Measurements from ENCODE around the gene ESRRB.
"Not testable (repeated sequence)": the region's sequence is repeated elsewhere in the genome, so short reads cannot be mapped to it uniquely, and the experiment has no call there.

The ESRRB gene

DNA sequence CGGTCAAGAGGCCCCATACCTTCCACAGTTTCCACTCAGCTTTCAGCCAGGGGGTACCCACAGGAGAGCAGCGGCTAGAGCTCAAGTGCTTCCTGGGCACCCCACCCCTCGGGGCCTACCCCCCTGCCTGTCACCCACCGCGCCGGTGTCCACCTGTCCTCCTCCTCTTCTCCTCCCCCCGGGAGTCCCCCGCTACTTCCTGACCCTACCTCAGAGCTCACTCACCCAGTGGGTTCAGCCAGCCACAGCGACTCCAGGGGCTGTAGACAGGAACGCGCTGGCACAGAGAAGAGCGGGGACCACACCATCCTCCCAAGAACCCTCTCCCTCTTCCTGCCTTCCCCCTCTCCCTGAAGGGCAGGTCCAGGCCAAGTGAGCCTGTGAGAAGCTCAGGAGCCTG lies 123.0 kb downstream of the ESRRB start:
- no peak for DNase-seq

DNA sequence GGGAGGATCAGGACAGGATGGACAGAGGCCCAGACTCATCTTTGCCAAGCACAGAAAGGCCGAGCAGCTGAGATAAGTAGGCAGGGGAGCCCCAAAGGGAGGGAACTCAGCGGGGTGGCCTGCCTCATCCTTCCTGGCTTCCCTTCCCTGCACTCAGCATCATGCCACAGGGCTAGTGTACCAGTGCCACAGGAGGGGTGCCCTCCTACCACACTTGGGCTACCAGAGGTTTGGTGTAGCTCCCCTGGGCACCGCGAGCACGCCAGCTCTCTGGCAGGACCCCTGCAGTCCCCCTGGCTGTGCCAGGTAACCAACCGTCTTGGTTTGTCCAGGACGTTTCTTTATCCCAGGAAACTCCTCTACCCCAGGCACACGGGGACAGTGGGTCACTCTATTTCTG lies 123.5 kb downstream of the ESRRB start:
- DNase-seq = no peak

- DNase-seq = no peak
Measured at GRCh38 chr14:76500011-76500410, 124.1 kb downstream of the ESRRB start.

GRCh38 chr14:76500480-76500879 lies 124.5 kb downstream of the ESRRB start:
- DNase-seq = no peak

DNA sequence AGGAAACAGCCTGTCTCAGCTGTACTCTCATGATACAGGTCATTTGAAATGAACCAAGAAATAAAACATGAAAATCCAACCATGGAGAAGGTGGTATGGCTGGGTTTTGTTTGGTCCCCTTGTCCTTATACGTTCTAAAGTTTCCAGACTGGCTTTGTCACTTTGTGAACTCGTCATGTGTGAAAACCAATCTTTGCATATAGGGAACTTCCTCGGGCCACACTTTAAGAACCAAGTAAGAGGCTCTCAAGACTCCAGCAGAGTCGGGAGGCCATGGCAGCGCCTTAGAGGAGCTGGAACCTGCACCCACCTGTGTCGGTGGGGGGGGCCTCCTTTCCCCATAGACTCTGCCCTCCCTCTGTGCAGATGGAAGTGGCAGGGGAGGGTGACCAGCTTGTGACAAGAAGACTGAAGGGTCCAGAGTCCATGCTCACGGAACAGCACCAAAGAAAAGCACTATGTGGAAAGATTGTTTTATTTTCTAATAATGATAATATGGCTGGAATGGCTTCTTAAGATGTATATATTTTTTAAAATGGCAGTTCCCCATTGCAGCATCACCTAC lies 125.3 kb downstream of the ESRRB start:
- DNase-seq = no peak

DNA sequence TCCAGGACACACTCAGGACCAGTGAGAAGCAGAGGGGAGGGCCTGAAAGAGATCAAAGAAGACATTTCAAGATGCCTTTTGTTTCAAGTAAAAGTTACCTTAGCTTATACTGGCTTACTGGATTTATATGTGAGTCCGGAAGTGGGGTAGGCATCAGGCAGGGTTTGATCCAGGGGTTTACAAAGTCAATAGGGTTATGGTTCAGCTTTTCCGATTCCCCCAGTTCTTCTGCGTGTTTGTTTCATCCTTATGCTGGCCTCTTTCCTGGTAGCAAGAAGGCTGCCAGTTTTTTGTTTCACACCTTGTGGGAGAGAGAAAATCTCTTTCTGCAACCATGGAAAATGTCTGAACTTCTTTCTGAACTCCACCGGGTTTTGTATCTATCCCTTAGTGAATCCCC lies 126.3 kb downstream of the ESRRB start:
- no peak for DNase-seq

DNA sequence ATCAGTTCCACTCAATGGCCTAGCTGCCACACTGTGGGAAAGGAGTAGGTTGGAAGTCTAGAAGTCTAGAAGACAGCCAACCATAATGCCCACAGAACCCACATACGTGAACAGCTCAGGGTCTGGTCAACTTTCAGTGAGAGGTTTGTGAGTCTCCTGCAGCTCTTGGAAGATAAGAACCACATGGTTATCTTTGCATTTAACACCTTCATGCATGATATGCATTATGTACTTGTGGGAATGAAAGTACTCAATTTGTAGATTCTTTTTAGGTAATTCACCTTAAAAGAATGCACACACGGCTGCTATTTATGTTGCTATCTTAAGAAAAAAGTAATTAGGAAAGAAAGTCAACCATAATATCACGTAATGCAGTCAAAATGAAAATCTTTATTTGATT lies 126.7 kb downstream of the ESRRB start:
- no peak for DNase-seq

DNA sequence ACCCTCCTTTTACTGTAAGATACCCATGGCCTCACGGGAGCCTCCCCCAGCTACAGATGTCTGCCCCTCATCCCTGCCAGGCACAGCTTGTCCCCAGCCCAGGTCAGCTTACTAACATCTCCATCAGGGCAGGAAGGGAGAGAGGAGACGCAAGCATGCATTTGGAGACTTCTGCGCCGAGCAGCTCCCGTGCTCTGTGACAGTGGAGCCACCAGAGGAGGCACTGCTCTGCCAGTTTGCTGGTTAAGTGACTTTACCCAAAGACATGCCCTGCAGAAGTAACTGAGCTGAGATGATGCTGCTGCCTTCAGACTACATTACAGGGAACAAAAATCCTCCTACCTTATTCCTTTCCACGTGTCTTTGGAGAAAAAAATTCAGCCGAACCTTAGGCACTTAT lies 133.4 kb downstream of the ESRRB start:
- DNase-seq = no peak

- DNase-seq = no peak
Measured at GRCh38 chr14:76510181-76510580, 134.2 kb downstream of the ESRRB start.

DNA sequence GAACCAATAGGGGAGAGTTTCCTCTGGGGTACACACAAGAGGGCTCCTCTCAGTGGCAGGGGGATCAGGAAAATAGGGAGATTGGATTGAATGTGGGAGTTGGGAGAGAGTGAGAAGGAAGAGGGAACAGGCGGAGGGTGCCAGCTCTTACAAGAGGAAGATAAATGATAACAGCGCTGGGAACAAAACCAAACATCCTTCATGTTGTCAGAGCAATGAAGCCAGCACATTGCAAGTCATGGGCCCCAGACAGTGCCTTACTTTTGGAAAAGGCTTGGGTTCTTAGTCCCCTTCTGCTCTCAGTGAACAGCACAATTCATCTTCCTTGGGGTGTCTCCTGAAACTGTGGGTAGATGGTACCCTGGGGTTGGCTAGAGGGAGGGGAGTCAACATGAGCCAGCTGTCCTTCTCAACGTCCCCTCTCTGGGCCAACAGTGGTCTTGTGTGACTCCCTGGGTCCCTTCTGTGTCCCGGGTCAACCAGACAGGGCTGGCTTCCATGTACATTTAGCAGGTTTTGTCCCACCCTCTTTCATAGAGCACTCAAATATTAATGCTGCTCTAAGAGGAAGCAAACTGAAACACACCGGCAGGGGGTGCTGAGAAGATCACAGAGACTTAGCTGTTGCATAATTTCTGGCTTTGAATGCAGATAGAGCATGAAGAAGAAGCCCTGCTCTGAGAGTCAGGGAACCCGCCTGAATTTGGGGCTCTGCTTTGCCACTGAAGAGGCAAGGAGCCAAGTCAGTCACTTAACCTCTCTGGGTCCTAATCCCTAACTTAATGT lies 138.5 kb downstream of the ESRRB start:
- no peak for DNase-seq

DNA sequence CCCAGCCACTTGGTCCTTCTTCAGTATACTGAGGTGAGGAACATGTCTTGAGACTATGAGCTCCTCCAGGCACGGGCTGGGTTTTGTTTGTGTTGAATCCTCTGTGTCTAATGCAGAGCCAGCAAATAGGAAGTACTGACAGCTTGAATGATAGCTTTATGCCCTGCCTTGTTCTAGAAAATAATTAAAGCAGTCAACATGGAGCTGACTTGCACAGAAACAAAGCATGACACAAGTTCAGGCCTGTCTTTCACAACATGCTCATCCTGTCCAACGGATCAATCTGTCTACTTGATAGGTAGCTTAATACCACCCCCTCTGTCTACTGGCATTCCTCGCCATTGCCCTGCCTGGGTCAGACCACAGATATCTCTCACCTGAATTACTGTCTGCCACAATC lies 140.9 kb downstream of the ESRRB start:
- DNase-seq = no peak

DNA sequence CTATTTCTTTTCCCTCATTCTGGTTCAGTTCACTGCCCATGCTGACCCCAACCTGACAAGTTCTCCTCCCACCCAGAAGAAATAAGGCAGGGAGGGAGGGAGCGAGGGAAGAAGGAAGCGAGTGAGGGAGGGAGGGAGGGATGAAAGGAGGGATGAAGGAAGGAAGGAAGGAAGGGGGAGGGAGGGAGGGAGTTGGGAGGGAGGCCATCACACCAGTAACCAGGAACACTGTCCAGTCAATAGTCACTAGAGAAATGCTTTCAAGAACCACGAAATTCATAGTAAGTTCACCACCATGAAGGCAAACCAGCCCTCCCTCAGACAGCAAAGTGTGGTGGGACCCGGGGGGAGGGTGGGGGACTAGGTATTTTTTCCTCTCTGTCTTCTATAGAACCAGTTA lies 142.4 kb downstream of the ESRRB start:
- DNase-seq = no peak

DNA sequence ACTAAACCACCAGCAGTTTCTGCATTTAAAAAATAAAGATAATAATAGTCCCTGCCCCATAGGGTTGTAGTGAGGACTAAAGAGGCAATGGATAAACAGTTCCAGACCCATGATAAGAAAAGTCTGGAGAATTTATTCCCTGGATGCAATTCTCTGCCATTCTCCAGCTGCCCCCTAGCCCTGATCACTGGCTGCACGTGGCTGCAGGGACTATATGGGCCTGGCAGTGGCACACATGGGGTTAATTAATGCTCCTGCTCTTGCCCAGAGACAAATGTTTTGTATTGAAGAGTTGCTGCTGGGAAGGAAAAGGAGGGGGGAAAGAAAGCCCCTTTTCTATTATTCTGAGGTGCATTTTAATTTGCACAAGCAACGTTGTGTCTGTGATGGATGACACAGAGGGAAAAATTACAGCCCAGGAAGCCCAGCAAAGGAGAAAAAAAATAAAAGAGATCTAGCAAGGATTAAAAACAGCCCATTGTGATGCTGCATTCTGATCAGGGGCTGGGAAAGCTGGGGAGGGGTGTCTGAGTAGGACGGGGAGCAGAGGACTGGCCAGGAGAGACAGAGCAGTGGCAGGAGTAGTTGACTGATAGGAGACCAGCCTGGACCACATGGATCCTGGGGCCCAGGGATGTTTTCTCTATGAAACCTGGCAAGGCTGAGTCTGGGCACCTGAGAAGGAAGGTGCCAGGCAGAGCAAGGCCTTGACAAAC lies 149.3 kb downstream of the ESRRB start:
- no peak for DNase-seq

- DNase-seq = no peak
Measured at GRCh38 chr14:76531085-76531484, 155.1 kb downstream of the ESRRB start.

- no peak for DNase-seq
Measured at GRCh38 chr14:76531821-76532318, 155.9 kb downstream of the ESRRB start.

- DNase-seq = not testable (repeated sequence)
Measured at GRCh38 chr14:76536636-76537035, 160.7 kb downstream of the ESRRB start.

- no peak for DNase-seq
Measured at GRCh38 chr14:76537906-76538647, 162.1 kb downstream of the ESRRB start.

GRCh38 chr14:76538648-76539008 lies 162.7 kb downstream of the ESRRB start:
- no peak for DNase-seq

DNA sequence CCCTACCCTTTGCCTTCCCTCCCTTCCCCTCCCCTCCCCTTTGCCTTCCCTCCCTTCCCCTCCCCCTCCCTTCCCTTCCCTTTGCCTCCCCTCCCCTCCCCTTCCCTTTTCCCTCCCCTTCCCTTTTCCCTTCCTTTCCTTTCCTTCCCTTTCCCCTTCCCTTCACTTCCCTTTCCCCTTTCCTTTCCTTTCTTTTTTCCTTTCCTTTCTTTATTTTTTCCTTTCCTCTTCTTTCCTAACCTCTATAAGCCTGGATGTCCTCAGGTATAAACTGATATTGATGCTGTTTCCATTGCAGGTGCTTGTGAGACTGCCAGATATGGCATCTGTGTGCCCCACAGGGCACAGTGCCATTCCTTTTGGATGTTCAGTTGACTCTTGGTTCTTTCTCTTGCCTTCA lies 163.2 kb downstream of the ESRRB start:
- DNase-seq = no peak

DNA sequence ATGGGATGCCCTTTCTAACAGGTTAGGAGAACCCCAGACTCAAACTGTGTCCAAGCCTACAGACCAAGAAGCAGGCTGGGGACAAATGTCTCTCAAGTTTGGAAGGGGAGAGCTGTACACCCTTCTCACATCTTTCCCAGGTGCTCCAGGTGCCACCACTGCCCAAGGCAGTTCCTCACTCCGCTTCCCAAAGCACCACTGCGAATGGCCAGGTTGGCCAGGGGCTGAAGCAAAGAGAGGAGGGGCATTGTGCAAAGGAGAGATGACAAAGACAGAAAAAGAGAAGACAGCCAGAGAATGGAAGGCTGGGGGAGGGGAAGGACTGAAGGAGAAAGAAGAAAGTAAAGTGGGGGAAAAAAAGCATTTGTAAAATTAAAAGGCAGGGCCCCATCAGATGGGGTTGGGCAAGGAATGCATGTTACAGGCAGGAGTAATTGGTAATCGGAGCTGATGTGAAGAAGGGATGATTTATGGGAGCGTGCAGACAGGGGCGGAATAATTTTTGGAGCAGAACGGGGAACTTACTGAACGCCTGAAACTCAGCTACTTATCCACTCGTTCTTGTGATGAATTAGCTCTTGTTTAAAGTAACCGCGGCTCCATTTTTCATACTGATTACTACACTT lies 165.8 kb downstream of the ESRRB start:
- no peak for DNase-seq

- DNase-seq = no peak
Measured at GRCh38 chr14:76546426-76547221, 170.7 kb downstream of the ESRRB start.

- no peak for DNase-seq
Measured at GRCh38 chr14:76547831-76548230, 171.9 kb downstream of the ESRRB start.
